K562 treated with DMSO at 1 percent for 4 hours (cell line): ENCODE results near the gene RHOH. TPM values are rescaled to one million over a fixed set of nuclear protein-coding genes. Genes with fewer than 3 reads are reported as not detected.

Experiments
- total RNA-seq: library from RNA; unstranded; fragments of 300-600 nt; gene quantifications from 2 replicates; pipeline ENCODE4 v1.2.3, GENCODE V29; 2022; ENCODE audit not compliant: insufficient read depth

The RHOH gene, protein sequence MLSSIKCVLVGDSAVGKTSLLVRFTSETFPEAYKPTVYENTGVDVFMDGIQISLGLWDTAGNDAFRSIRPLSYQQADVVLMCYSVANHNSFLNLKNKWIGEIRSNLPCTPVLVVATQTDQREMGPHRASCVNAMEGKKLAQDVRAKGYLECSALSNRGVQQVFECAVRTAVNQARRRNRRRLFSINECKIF
- 5.9 and 12.9 TPM in 2 replicates for total RNA-seq

DNA sequence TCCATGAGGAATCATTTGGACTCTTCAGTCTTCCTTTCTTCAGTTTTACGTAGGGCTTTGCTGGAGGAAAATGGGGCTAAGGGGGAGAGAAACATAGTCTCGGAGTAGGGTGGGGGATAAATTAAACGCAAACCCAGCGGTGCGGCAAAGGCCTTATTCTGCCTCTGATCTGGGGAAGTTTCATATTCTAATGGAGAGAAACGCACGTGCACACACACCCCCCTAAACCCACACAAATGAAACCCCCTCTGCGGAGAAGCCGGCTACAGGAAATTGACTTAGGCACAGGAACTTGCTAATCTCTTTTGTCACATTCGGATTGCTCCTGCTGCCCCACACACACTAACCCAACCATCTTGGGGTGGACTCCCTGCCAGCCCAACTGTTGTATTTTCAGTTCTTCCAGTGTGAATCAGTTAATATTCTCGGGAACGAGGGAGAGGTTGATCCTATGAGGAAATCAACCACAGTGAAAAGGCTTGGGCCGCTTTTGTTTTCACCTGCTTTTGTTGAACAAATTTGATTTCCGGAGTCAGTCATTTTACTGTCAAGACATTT is at the start of gene RHOH:
RHOH (plus strand) TSS at position 308 of the 558 bp plus-strand sequence. CDS start 46,356 bp downstream, outside the sequence.

Other genes starting within 250 kb of the RHOH start
- gene PDS5A, start 219.1 kb upstream of the RHOH start, total RNA-seq: 35.5 and 40.6 TPM in 2 replicates
- 2.3 and 4.0 TPM in 2 replicates for gene N4BP2, start 140.2 kb upstream of the RHOH start, total RNA-seq
- not detected in 2 replicates for gene CHRNA9, start 138.3 kb downstream of the RHOH start, total RNA-seq